GM12874 (cell line): ENCODE data around the gene CDH4.

Experiments used
- TF ChIP-seq, protein P1 (sequence below): IDR thresholded peaks from 2 replicates; pipeline ENCODE4 v1.5.1; 2011; ENCODE audit warnings: low read depth, mild to moderate bottlenecking, control low read depth, low read length, moderate library complexity; ENCODE audit not compliant: insufficient read depth

The CDH4 gene

DNA sequence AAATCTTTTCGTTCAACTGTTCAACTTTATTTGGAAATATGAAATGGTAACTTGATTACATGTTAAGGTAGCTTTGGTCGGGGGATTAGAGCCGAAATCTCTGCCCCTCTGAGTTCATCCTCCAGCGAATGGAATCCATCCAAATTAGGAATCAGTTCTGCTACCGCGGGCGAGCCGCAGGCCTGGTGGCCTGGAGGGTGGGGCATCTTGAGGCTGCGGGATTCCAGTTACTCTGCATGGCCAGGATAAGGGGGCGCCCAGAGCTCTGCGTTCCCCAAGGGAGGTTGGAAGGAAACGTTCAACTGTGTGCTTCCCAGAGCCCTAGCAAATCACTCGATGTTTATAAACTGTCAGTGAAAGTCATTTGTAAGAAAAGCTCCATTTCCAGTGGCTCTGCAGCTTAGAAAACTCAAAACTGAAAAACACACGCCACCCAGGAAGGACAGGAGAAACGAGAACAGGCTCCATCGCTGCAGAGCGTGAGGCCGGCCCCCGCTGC, 551.4 kb downstream of the CDH4 start:
- TF ChIP-seq, protein P1, sequence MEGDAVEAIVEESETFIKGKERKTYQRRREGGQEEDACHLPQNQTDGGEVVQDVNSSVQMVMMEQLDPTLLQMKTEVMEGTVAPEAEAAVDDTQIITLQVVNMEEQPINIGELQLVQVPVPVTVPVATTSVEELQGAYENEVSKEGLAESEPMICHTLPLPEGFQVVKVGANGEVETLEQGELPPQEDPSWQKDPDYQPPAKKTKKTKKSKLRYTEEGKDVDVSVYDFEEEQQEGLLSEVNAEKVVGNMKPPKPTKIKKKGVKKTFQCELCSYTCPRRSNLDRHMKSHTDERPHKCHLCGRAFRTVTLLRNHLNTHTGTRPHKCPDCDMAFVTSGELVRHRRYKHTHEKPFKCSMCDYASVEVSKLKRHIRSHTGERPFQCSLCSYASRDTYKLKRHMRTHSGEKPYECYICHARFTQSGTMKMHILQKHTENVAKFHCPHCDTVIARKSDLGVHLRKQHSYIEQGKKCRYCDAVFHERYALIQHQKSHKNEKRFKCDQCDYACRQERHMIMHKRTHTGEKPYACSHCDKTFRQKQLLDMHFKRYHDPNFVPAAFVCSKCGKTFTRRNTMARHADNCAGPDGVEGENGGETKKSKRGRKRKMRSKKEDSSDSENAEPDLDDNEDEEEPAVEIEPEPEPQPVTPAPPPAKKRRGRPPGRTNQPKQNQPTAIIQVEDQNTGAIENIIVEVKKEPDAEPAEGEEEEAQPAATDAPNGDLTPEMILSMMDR, result no peak

DNA sequence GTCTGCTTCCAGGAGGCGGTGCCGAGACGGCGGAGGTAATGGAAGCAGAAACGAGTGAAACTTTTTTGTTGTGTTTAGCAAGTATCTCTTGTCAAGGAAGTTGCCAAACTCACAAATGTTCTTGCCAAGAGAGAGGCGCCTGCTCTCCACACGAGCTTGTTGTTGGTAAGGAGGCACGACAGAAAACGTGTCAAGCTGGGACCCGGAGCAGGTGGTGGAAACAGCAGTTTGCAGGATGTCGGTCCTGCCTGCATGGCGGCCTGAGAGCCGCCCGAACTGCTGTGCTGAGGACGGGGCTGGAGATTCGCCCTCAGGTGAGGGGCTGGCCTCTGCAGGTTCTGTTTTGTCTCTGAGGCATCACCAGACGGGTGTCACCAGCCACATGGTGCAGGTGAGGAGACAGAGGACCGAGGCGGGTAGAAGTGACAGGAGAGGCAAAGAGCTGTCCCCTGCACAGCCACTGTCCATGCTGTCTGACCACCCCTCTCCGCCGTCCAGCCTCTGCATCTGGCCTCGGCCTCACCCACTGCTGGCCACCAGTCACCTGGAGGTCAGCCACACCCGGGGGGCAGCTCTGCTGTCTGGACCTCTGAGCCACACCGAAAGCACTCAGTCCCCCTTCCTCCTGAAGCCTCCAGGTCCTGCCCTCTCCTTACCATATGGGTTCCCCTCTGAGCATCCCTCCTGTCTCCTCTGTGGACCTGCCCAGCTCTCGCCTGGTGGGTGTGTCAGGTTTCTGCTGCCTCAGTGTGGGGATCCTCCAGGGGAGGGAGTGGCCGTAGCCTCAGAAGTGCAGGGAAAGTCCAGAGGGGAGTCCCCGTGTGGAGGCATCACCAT, 552.1 kb downstream of the CDH4 start:
- TF ChIP-seq, protein P1, result no peak

DNA sequence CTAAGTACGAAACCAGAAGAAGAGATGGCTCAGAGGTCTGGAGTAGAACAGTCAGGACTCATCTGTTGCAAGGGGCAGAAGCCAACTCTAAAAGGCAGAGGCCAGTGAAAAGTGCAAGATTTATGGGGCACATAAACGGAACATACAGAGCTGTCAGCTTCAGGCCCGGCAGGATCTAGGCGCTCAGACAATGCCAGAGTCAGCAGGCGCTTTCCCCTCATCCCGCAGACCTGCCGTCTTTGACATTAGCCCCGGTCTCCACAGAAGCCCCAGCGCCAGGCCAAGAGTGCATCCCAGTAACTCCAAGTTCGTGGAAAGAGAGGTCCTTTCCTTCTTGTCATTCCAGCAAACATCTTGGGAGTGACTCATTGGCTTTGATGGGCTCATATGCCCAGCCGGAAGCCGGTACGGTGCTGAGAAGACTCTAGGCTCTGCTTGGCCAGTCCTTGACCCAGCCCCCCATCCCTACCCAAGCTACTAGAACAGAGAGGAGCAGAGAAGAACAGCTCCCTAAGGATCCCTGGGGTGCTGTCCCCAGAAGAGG, 552.8 kb downstream of the CDH4 start:
- TF ChIP-seq, protein P1, result no peak

DNA sequence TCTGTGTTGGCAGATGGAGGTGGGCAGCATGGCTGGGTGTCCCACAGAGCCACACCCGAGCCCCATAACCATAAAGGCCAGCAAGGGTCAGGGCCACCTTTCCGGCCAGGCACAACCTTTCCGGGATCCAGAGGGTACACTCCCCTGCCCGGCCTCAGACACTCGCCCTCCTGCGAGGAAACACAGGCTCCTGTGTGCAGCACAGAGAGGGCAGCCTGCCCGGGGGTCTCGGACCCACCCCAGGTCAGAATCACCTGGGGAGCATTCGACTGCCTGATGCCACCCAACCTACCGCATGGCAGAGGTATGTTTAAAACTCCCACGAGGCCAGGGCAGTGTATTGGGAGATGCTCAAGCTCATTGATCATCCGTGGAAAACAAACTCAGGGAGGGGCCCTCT, 553.3 kb downstream of the CDH4 start:
- TF ChIP-seq, protein P1, result no peak

DNA sequence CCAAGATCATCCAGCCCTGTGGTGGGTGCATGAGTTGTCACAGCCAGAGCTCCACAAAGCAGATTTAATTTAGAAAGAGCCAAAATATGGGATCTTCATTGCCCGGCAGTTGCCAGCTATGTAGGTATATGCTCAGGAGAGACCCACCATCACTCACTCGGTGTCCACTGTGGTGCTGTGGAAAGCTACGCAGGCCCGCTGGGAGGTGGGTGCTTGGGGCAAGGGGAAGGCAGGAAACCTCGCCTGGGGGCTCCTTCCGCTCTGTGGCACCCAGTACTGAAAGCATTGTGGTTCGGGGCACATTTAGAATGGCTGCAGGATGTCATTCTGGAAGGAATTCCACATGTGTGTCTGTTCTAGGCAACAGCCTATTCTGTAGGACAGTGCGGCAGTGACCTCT, 553.7 kb downstream of the CDH4 start:
- TF ChIP-seq, protein P1, result no peak

DNA sequence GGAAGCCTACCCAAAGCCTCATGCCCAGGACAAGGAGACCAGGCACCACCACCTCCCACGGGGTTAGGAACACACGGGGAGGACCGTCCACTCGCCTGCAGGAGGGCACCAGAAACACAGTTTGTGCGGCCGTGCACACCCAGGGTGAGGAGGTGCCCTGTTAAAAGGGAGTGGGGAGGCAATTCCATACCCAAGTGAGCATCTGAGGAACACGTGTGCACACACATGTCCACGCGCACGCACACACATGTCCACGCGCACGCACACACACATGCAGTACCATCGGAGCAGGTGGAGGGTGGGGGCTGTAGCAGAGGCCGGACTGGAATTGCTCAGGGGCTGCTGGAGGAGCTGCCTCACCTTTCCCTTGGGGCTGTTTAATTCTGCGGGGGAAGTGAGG, 554.3 kb downstream of the CDH4 start:
- TF ChIP-seq, protein P1, result no peak

DNA sequence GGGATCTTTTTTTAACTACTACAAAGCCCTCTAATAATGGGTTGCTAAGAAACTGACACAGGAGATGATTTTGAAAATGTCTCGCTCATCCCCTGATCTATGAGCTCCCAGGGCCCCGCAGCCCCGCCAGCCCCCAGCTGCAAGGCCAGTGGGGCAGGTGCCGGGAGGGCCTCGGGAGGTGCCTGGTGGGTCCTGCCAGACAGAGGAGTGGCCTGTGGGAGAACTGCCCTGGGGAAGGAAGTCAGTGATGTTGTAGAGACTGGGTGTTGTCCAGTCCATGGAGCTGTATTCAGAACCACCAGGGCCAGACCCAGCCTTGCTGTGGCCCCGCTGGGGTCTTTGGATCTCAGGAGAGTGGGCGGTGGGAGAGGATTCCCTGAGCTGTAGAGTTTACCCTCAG, 554.9 kb downstream of the CDH4 start:
- TF ChIP-seq, protein P1, result no peak
